Gastrocnemius medialis (tissue), 4 donors: ENCODE results near the gene DEFB124.

Experiments
- POLR2A ChIP-seq, 2 donors: fragments of 450-650 bp; IDR thresholded peaks; one replicate each; pipeline ENCODE4 v1.6.1; 2017; ENCODE audit warnings: antibody characterized with exemption in 2 of 2, mild to moderate bottlenecking in 2 of 2, moderate library complexity in 2 of 2
- TF ChIP-seq, protein P1 (sequence below), 5 experiments: fragments of 450-650 bp in 3 of 5; fragments of 200-600 bp in 2 of 5; sonication (generic) in 2 of 5; IDR thresholded peaks in 4 of 5; conservative IDR thresholded peaks in 1 of 5; 1 replicate in 4 of 5; 2 replicates in 1 of 5; pipeline ENCODE4 v1.5.1; 2016 to 2019; ENCODE audit warnings: antibody characterized with exemption in 5 of 5, mild to moderate bottlenecking in 3 of 5, moderate library complexity in 3 of 5

DNA sequence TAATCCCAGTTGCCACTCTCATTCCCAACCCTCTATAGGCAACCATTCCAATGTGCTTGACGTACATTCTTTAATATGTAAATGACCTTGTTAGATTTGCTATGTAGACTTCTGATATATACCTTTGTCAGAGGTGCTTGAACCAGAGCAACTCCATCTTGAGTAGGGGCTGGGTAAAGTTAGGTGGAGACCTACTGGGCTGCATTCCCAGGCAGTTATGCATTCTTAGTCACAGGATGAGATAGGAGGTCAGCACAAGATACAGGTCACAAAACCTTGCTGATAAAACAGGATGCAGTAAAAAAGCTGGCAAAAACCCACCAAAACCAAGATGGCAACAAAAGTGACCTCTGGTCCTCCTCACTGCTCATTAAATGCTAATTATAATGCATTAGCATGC is 31.0 kb upstream of the DEFB124 start:
- TF ChIP-seq, protein P1, sequence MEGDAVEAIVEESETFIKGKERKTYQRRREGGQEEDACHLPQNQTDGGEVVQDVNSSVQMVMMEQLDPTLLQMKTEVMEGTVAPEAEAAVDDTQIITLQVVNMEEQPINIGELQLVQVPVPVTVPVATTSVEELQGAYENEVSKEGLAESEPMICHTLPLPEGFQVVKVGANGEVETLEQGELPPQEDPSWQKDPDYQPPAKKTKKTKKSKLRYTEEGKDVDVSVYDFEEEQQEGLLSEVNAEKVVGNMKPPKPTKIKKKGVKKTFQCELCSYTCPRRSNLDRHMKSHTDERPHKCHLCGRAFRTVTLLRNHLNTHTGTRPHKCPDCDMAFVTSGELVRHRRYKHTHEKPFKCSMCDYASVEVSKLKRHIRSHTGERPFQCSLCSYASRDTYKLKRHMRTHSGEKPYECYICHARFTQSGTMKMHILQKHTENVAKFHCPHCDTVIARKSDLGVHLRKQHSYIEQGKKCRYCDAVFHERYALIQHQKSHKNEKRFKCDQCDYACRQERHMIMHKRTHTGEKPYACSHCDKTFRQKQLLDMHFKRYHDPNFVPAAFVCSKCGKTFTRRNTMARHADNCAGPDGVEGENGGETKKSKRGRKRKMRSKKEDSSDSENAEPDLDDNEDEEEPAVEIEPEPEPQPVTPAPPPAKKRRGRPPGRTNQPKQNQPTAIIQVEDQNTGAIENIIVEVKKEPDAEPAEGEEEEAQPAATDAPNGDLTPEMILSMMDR (IDR thresholded peaks at IDR 0.05 in 4 of 5, conservative IDR thresholded peaks at IDR 0.05 in 1 of 5) = no peak
- no peak for TF ChIP-seq POLR2A (IDR thresholded peaks at IDR 0.05)
